Measurements from ENCODE around the gene CNTNAP1. TPM values are rescaled to one million over a fixed set of nuclear protein-coding genes. Genes with fewer than 3 reads are reported as not detected.

Gene CNTNAP1
- total RNA-seq, 1 experiment from 2014 or later = 4.6 TPM

- H4K20me1 ChIP-seq (ENCODE audit: low read length) = no peaks in the 10 kb centered on the region
- no peaks in the 10 kb centered on the region for H3K4me1 ChIP-seq (ENCODE audit: insufficient read depth, low read length)
- no peak overlapping the region for H3K4me3 ChIP-seq (ENCODE audit: low read length)
- POLR2A ChIA-PET (ENCODE audit: unreplicated experiment) = no interaction called here
- no peak overlapping the region for H2AFZ ChIP-seq (ENCODE audit: low read length)
- H3K36me3 ChIP-seq (ENCODE audit: low read depth, low read length) = no peaks in the 10 kb centered on the region
- intact Hi-C loops (cut with micrococcal nuclease) = no loop called here
- H3K9me2 ChIP-seq (replicated peaks; ENCODE audit: low read length) = no peaks in the 10 kb centered on the region
- H3K79me2 ChIP-seq (ENCODE audit: low read length) = no peaks in the 10 kb centered on the region
- CTCF ChIA-PET = no interaction called here
- H3K27me3 ChIP-seq (ENCODE audit: low read length) = no peaks in the 10 kb centered on the region
- no peaks in the 10 kb centered on the region for H3F3A ChIP-seq (ENCODE audit: low read length, unreplicated experiment)
- no peak overlapping the region for H3K4me2 ChIP-seq (ENCODE audit: low read length)
- no peak for DNase-seq
- ATAC-seq = no peak
- H3K9me3 ChIP-seq (ENCODE audit: low read length) = no peaks in the 10 kb centered on the region
- TF ChIP-seq EZH2 (IDR thresholded peaks at IDR 0.05; ENCODE audit: low read length, unreplicated experiment) (no peak), CTCF (conservative IDR thresholded peaks at IDR 0.05; ENCODE audit: low read depth, low read length) (no peak), EZH2phosphoT487 (IDR thresholded peaks at IDR 0.05; ENCODE audit: borderline replicate concordance, low read length) (no peak)
- BruUV-seq (replicated peaks) = no TSS peak
- no peak overlapping the region for H3K27ac ChIP-seq (ENCODE audit: low read length)
- H3K9ac ChIP-seq (ENCODE audit: low read length) = no peak overlapping the region
Measured at GRCh38 chr17:42639525-42640113, 42.7 kb upstream of the CNTNAP1 start.

- no peak overlapping the region for H3K9ac ChIP-seq (ENCODE audit: low read length)
- CTCF ChIA-PET = no interaction called here
- BruUV-seq (replicated peaks) = no TSS peak
- H3K4me3 ChIP-seq (ENCODE audit: low read length) = no peak overlapping the region
- no peak for TF ChIP-seq CTCF (conservative IDR thresholded peaks at IDR 0.05; ENCODE audit: low read depth, low read length)
- TF ChIP-seq EZH2 (IDR thresholded peaks at IDR 0.05; ENCODE audit: low read length, unreplicated experiment) = no peak
- no peak for TF ChIP-seq EZH2phosphoT487 (IDR thresholded peaks at IDR 0.05; ENCODE audit: borderline replicate concordance, low read length)
- no peaks in the 10 kb centered on the region for H3F3A ChIP-seq (ENCODE audit: low read length, unreplicated experiment)
- H3K4me2 ChIP-seq (ENCODE audit: low read length) = no peak overlapping the region
- no peaks in the 10 kb centered on the region for H3K9me3 ChIP-seq (ENCODE audit: low read length)
- no peaks in the 10 kb centered on the region for H3K27me3 ChIP-seq (ENCODE audit: low read length)
- intact Hi-C loops (cut with micrococcal nuclease) = no loop called here
- H3K36me3 ChIP-seq (ENCODE audit: low read depth, low read length) = no peaks in the 10 kb centered on the region
- H3K79me2 ChIP-seq (ENCODE audit: low read length) = no peaks in the 10 kb centered on the region
- DNase-seq (no peak), ATAC-seq (no peak)
- H4K20me1 ChIP-seq (ENCODE audit: low read length) = no peaks in the 10 kb centered on the region
- no peaks in the 10 kb centered on the region for H3K4me1 ChIP-seq (ENCODE audit: insufficient read depth, low read length)
- no peak overlapping the region for H3K27ac ChIP-seq (ENCODE audit: low read length)
- no peaks in the 10 kb centered on the region for H3K9me2 ChIP-seq (replicated peaks; ENCODE audit: low read length)
- no peak overlapping the region for H2AFZ ChIP-seq (ENCODE audit: low read length)
- POLR2A ChIA-PET (ENCODE audit: unreplicated experiment) = no interaction called here
Measured at GRCh38 chr17:42640121-42640520, 42.2 kb upstream of the CNTNAP1 start.

GRCh38 chr17:42642336-42642735, 40.0 kb upstream of the CNTNAP1 start:
- DNase-seq (no peak), ATAC-seq (no peak)
- no peaks in the 10 kb centered on the region for H3K4me1 ChIP-seq (ENCODE audit: insufficient read depth, low read length)
- H3K9me3 ChIP-seq (ENCODE audit: low read length) = no peaks in the 10 kb centered on the region
- H3K27ac ChIP-seq (ENCODE audit: low read length) = no peak overlapping the region
- intact Hi-C loops (cut with micrococcal nuclease) = no loop called here
- no peaks in the 10 kb centered on the region for H3K27me3 ChIP-seq (ENCODE audit: low read length)
- H3K36me3 ChIP-seq (ENCODE audit: low read depth, low read length) = no peaks in the 10 kb centered on the region
- no peaks in the 10 kb centered on the region for H3F3A ChIP-seq (ENCODE audit: low read length, unreplicated experiment)
- H4K20me1 ChIP-seq (ENCODE audit: low read length) = no peaks in the 10 kb centered on the region
- no peaks in the 10 kb centered on the region for H3K9me2 ChIP-seq (replicated peaks; ENCODE audit: low read length)
- CTCF ChIA-PET = no interaction called here
- POLR2A ChIA-PET (ENCODE audit: unreplicated experiment) = no interaction called here
- H3K4me2 ChIP-seq (ENCODE audit: low read length) = no peak overlapping the region
- no TSS peak for BruUV-seq (replicated peaks)
- TF ChIP-seq CTCF (conservative IDR thresholded peaks at IDR 0.05; ENCODE audit: low read depth, low read length) (no peak), EZH2 (IDR thresholded peaks at IDR 0.05; ENCODE audit: low read length, unreplicated experiment) (no peak), EZH2phosphoT487 (IDR thresholded peaks at IDR 0.05; ENCODE audit: borderline replicate concordance, low read length) (no peak)
- H3K4me3 ChIP-seq (ENCODE audit: low read length) = no peak overlapping the region
- H3K79me2 ChIP-seq (ENCODE audit: low read length) = no peaks in the 10 kb centered on the region
- H3K9ac ChIP-seq (ENCODE audit: low read length) = no peak overlapping the region
- H2AFZ ChIP-seq (ENCODE audit: low read length) = no peak overlapping the region

Measured in PC-3 (cell line).